ENCODE results near the gene TMEFF2. TPM values are rescaled to one million over a fixed set of nuclear protein-coding genes. Genes with fewer than 3 reads are reported as not detected.

TMEFF2 gene
- total RNA-seq, 1 donor from 2014 or later = not detected

GRCh38 chr2:191942090-191942738, 252.5 kb downstream of the TMEFF2 start:
- no peak for DNase-seq (ENCODE audit: low spot score in 2 of 2)
- H3K9me3 ChIP-seq = no peaks in the 10 kb centered on the region
- no peak overlapping the region for H3K27ac ChIP-seq
- H3K36me3 ChIP-seq = no peaks in the 10 kb centered on the region
- no peaks in the 10 kb centered on the region for H3K27me3 ChIP-seq
- no peak for TF ChIP-seq CTCF (IDR thresholded peaks at IDR 0.05)
- no peaks in the 10 kb centered on the region for H3K4me1 ChIP-seq
- intact Hi-C loops (cut with DNase I) = no loop called here
- no peak overlapping the region for H3K4me3 ChIP-seq

GRCh38 chr2:191941376-191941929, 253.3 kb downstream of the TMEFF2 start:
- H3K27ac ChIP-seq = no peak overlapping the region
- TF ChIP-seq CTCF (IDR thresholded peaks at IDR 0.05) = no peak
- DNase-seq (ENCODE audit: low spot score in 2 of 2) = no peak
- no peak overlapping the region for H3K4me3 ChIP-seq
- H3K27me3 ChIP-seq = no peaks in the 10 kb centered on the region
- H3K4me1 ChIP-seq = no peaks in the 10 kb centered on the region
- intact Hi-C loops (cut with DNase I) = no loop called here
- H3K36me3 ChIP-seq = no peaks in the 10 kb centered on the region
- no peaks in the 10 kb centered on the region for H3K9me3 ChIP-seq

- H3K27ac ChIP-seq = no peak overlapping the region
- TF ChIP-seq CTCF (IDR thresholded peaks at IDR 0.05) = no peak
These were observed 256.0 kb downstream of the TMEFF2 start for GRCh38 chr2:191938779-191939178.

GRCh38 chr2:191936882-191937405, 257.8 kb downstream of the TMEFF2 start:
- Histone ChIP-seq H3K36me3 (no peaks in the 10 kb centered on the region), H3K4me1 (no peaks in the 10 kb centered on the region), H3K27ac (no peak overlapping the region), H3K27me3 (no peaks in the 10 kb centered on the region), H3K9me3 (no peaks in the 10 kb centered on the region), H3K4me3 (no peak overlapping the region)
- intact Hi-C loops (cut with DNase I) = no loop called here
- no peak for DNase-seq (ENCODE audit: low spot score in 2 of 2)
- TF ChIP-seq CTCF (IDR thresholded peaks at IDR 0.05) = no peak

More at GRCh38 chr2:191938779-191939178, 256.0 kb downstream of the TMEFF2 start:
- DNase-seq (ENCODE audit: low spot score in 2 of 2) = no peak
- H3K4me3 ChIP-seq = no peak overlapping the region
- intact Hi-C loops (cut with DNase I) = no loop called here
- H3K9me3 ChIP-seq = no peaks in the 10 kb centered on the region
- no peaks in the 10 kb centered on the region for H3K27me3 ChIP-seq
- H3K36me3 ChIP-seq = no peaks in the 10 kb centered on the region
- no peaks in the 10 kb centered on the region for H3K4me1 ChIP-seq

DNA sequence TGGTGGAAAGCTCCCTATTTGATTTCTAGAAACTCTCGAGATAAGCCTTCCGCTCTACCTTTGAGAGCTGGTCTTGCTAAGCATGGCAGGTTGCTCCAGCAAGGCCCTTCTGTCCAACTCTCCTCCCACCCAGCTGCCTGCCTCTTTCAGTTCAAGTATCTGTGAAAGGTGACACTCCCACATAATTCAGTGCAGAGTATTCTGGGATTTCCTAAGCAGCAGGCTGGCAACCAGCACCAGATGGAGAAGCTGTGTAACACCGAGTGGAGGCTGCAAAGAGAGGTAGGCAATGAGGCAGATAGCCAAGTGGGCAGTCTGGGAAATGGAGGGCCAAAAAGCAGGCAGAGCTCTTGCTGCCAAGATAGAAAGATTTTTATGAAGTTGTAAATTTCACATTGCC, 259.5 kb downstream of the TMEFF2 start:
- Histone ChIP-seq H3K36me3 (no peaks in the 10 kb centered on the region), H3K4me3 (no peak overlapping the region), H3K4me1 (no peaks in the 10 kb centered on the region), H3K9me3 (no peaks in the 10 kb centered on the region), H3K27ac (no peak overlapping the region), H3K27me3 (no peaks in the 10 kb centered on the region)
- no peak for DNase-seq (ENCODE audit: low spot score in 2 of 2)
- TF ChIP-seq CTCF (IDR thresholded peaks at IDR 0.05) = no peak
- intact Hi-C loops (cut with DNase I) = no loop called here
